ENCODE results near the gene C1orf74. TPM values are rescaled to one million over a fixed set of nuclear protein-coding genes. Genes with fewer than 3 reads are reported as not detected.

C1orf74 gene
- total RNA-seq, 3 donors from 2014 or later (not counting 1 experiment from before 2014, with no cell fraction given): 0.75 to 0.88 (median 0.80) TPM

GRCh38 chr1:209743145-209743482 is 41.2 kb downstream of the C1orf74 start:
- no peaks in the 10 kb centered on the region for H3K27me3 ChIP-seq (ENCODE audit: control insufficient read depth, insufficient read depth, low read length)
- ATAC-seq: no peak
- no peak overlapping the region for H3K4me3 ChIP-seq (ENCODE audit: low read length)
- H3K36me3 ChIP-seq (ENCODE audit: control insufficient read depth, insufficient read depth, low read length): no peaks in the 10 kb centered on the region
- intact Hi-C loops (cut with micrococcal nuclease): no loop called here
- no peaks in the 10 kb centered on the region for H3K9me3 ChIP-seq (ENCODE audit: control insufficient read depth, insufficient read depth, low read length)
- no peaks in the 10 kb centered on the region for H3K27me3 Mint-ChIP-seq (ENCODE audit: low read depth in 2 of 2)
- H3K4me3 Mint-ChIP-seq: no peak overlapping the region
- TF ChIP-seq, protein P1, sequence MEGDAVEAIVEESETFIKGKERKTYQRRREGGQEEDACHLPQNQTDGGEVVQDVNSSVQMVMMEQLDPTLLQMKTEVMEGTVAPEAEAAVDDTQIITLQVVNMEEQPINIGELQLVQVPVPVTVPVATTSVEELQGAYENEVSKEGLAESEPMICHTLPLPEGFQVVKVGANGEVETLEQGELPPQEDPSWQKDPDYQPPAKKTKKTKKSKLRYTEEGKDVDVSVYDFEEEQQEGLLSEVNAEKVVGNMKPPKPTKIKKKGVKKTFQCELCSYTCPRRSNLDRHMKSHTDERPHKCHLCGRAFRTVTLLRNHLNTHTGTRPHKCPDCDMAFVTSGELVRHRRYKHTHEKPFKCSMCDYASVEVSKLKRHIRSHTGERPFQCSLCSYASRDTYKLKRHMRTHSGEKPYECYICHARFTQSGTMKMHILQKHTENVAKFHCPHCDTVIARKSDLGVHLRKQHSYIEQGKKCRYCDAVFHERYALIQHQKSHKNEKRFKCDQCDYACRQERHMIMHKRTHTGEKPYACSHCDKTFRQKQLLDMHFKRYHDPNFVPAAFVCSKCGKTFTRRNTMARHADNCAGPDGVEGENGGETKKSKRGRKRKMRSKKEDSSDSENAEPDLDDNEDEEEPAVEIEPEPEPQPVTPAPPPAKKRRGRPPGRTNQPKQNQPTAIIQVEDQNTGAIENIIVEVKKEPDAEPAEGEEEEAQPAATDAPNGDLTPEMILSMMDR (IDR thresholded peaks at IDR 0.05): no peak
- H3K27ac Mint-ChIP-seq: no peak overlapping the region
- 93% methylated on average over 2 of the region's 2 CpGs for WGBS (ENCODE audit: insufficient coverage)
- H3K4me1 Mint-ChIP-seq: peaks cover 9% of the 10 kb centered on the region in 2 donors
- H3K36me3 Mint-ChIP-seq: no peaks in the 10 kb centered on the region
- no peaks in the 10 kb centered on the region for H3K9me3 Mint-ChIP-seq
- H3K4me1 ChIP-seq (ENCODE audit: control insufficient read depth, insufficient read depth, low read length): peaks cover 9% of the 10 kb centered on the region
- no peak for DNase-seq
- no peak overlapping the region for H3K27ac ChIP-seq (ENCODE audit: low read length)

- intact Hi-C loops (cut with micrococcal nuclease): no loop called here
Measured at GRCh38 chr1:209742409-209743144, 41.8 kb downstream of the C1orf74 start.

GRCh38 chr1:209741889-209742288 is 42.5 kb downstream of the C1orf74 start:
- Mint-ChIP-seq H3K4me1 (no peaks in the 10 kb centered on the region), H3K27ac (peak overlapping the region in 1 of 2 donors; percentile 7), H3K4me3 (no peak overlapping the region), H3K27me3 (ENCODE audit: low read depth in 2 of 2) (peaks cover 0 to 2% of the 10 kb centered on the region in 2 donors), H3K36me3 (no peaks in the 10 kb centered on the region), H3K9me3 (no peaks in the 10 kb centered on the region)
- H3K9me3 ChIP-seq (ENCODE audit: control insufficient read depth, insufficient read depth, low read length): no peaks in the 10 kb centered on the region
- 64% methylated on average over 1 of the region's 2 CpGs for WGBS (ENCODE audit: insufficient coverage)
- TF ChIP-seq, protein P1 (IDR thresholded peaks at IDR 0.05): no peak
- ATAC-seq (no peak), DNase-seq (no peak)
- intact Hi-C loops (cut with micrococcal nuclease): no loop called here
- no peaks in the 10 kb centered on the region for H3K36me3 ChIP-seq (ENCODE audit: control insufficient read depth, insufficient read depth, low read length)
- no peaks in the 10 kb centered on the region for H3K27me3 ChIP-seq (ENCODE audit: control insufficient read depth, insufficient read depth, low read length)
- no peak overlapping the region for H3K27ac ChIP-seq (ENCODE audit: low read length)
- no peak overlapping the region for H3K4me3 ChIP-seq (ENCODE audit: low read length)
- H3K4me1 ChIP-seq (ENCODE audit: control insufficient read depth, insufficient read depth, low read length): no peaks in the 10 kb centered on the region

More at GRCh38 chr1:209742409-209743144, 41.8 kb downstream of the C1orf74 start:
- 75% methylated on average over 8 of the region's 8 CpGs for WGBS (ENCODE audit: insufficient coverage)
- H3K27me3 Mint-ChIP-seq (ENCODE audit: low read depth in 2 of 2): no peaks in the 10 kb centered on the region
- H3K27me3 ChIP-seq (ENCODE audit: control insufficient read depth, insufficient read depth, low read length): no peaks in the 10 kb centered on the region
- H3K4me1 ChIP-seq (ENCODE audit: control insufficient read depth, insufficient read depth, low read length): peaks cover 4% of the 10 kb centered on the region
- no peak overlapping the region for H3K4me3 Mint-ChIP-seq
- no peaks in the 10 kb centered on the region for H3K9me3 Mint-ChIP-seq
- peaks cover 3 to 4% of the 10 kb centered on the region in 2 donors for H3K4me1 Mint-ChIP-seq
- TF ChIP-seq, protein P1 (IDR thresholded peaks at IDR 0.05): no peak
- no peak overlapping the region for H3K27ac ChIP-seq (ENCODE audit: low read length)
- H3K36me3 Mint-ChIP-seq: no peaks in the 10 kb centered on the region
- H3K27ac Mint-ChIP-seq: no peak overlapping the region
- no peak overlapping the region for H3K4me3 ChIP-seq (ENCODE audit: low read length)
- no peaks in the 10 kb centered on the region for H3K36me3 ChIP-seq (ENCODE audit: control insufficient read depth, insufficient read depth, low read length)
- ATAC-seq: no peak
- H3K9me3 ChIP-seq (ENCODE audit: control insufficient read depth, insufficient read depth, low read length): no peaks in the 10 kb centered on the region
- DNase-seq: no peak

- Mint-ChIP-seq H3K4me1 (no peaks in the 10 kb centered on the region), H3K4me3 (no peak overlapping the region), H3K9me3 (no peaks in the 10 kb centered on the region), H3K27ac (no peak overlapping the region), H3K36me3 (no peaks in the 10 kb centered on the region), H3K27me3 (ENCODE audit: low read depth in 2 of 2) (peaks cover 0 to 2% of the 10 kb centered on the region in 2 donors)
- DNase-seq: no peak
- Histone ChIP-seq H3K4me1 (ENCODE audit: control insufficient read depth, insufficient read depth, low read length) (no peaks in the 10 kb centered on the region), H3K9me3 (ENCODE audit: control insufficient read depth, insufficient read depth, low read length) (no peaks in the 10 kb centered on the region), H3K4me3 (ENCODE audit: low read length) (no peak overlapping the region), H3K27ac (ENCODE audit: low read length) (no peak overlapping the region), H3K36me3 (ENCODE audit: control insufficient read depth, insufficient read depth, low read length) (no peaks in the 10 kb centered on the region), H3K27me3 (ENCODE audit: control insufficient read depth, insufficient read depth, low read length) (no peaks in the 10 kb centered on the region)
- WGBS (ENCODE audit: insufficient coverage): 96% methylated on average over 3 of the region's 3 CpGs
- TF ChIP-seq, protein P1 (IDR thresholded peaks at IDR 0.05): no peak
- ATAC-seq: no peak
- intact Hi-C loops (cut with micrococcal nuclease): no loop called here
Measured at GRCh38 chr1:209741193-209741592, 43.2 kb downstream of the C1orf74 start.
